ENCODE measurements around the gene ARHGEF40. TPM values are rescaled to one million over a fixed set of nuclear protein-coding genes. Genes with fewer than 3 reads are reported as not detected.
A peak's percentile ranks its signal among the peaks of the same experiment; 100 is the strongest.
"Not testable (repeated sequence)": the region's sequence is repeated elsewhere in the genome, so short reads cannot be mapped to it uniquely, and the experiment has no call there.

Gene ARHGEF40
- total RNA-seq, 1 donor from 2014 or later = 57.3 TPM

- Mint-ChIP-seq H3K27ac (no peak overlapping the region), H3K9me3 (ENCODE audit: low read depth) (no peaks in the 10 kb centered on the region), H3K36me3 (ENCODE audit: insufficient read depth) (no peaks in the 10 kb centered on the region), H3K4me3 (ENCODE audit: low read depth) (no peak overlapping the region), H3K27me3 (peaks cover 15% of the 10 kb centered on the region), H3K4me1 (ENCODE audit: low read depth) (peaks cover 20% of the 10 kb centered on the region)
- no peak for TF ChIP-seq CTCF (IDR thresholded peaks at IDR 0.05; ENCODE audit: unreplicated experiment)
- no peak for DNase-seq (ENCODE audit: low spot score, unreplicated experiment)
Observed at GRCh38 chr14:21037156-21037555, 32.9 kb upstream of the ARHGEF40 start.

GRCh38 chr14:21038441-21039422, 31.4 kb upstream of the ARHGEF40 start:
- no peak overlapping the region for H3K4me3 Mint-ChIP-seq (ENCODE audit: low read depth)
- peaks cover 14% of the 10 kb centered on the region for H3K27me3 Mint-ChIP-seq
- DNase-seq (ENCODE audit: low spot score, unreplicated experiment) = no peak
- H3K36me3 Mint-ChIP-seq (ENCODE audit: insufficient read depth) = no peaks in the 10 kb centered on the region
- peaks cover 20% of the 10 kb centered on the region for H3K4me1 Mint-ChIP-seq (ENCODE audit: low read depth)
- H3K27ac Mint-ChIP-seq = peak overlapping the region; percentile 18
- H3K9me3 Mint-ChIP-seq (ENCODE audit: low read depth) = no peaks in the 10 kb centered on the region
- no peak for TF ChIP-seq CTCF (IDR thresholded peaks at IDR 0.05; ENCODE audit: unreplicated experiment)

- DNase-seq (ENCODE audit: low spot score, unreplicated experiment) = no peak
- Mint-ChIP-seq H3K36me3 (ENCODE audit: insufficient read depth) (no peaks in the 10 kb centered on the region), H3K4me3 (ENCODE audit: low read depth) (no peak overlapping the region), H3K4me1 (ENCODE audit: low read depth) (peaks cover 20% of the 10 kb centered on the region), H3K9me3 (ENCODE audit: low read depth) (no peaks in the 10 kb centered on the region), H3K27ac (no peak overlapping the region), H3K27me3 (peaks cover 19% of the 10 kb centered on the region)
- peak; percentile 67 for TF ChIP-seq CTCF (IDR thresholded peaks at IDR 0.05; ENCODE audit: unreplicated experiment)
Observed at GRCh38 chr14:21039585-21040369, 30.3 kb upstream of the ARHGEF40 start.

GRCh38 chr14:21040370-21040925, 29.7 kb upstream of the ARHGEF40 start:
- DNase-seq (ENCODE audit: low spot score, unreplicated experiment) = no peak
- Mint-ChIP-seq H3K27me3 (peaks cover 20% of the 10 kb centered on the region), H3K27ac (no peak overlapping the region), H3K4me1 (ENCODE audit: low read depth) (peaks cover 20% of the 10 kb centered on the region), H3K9me3 (ENCODE audit: low read depth) (no peaks in the 10 kb centered on the region), H3K36me3 (ENCODE audit: insufficient read depth) (no peaks in the 10 kb centered on the region), H3K4me3 (ENCODE audit: low read depth) (no peak overlapping the region)
- TF ChIP-seq CTCF (IDR thresholded peaks at IDR 0.05; ENCODE audit: unreplicated experiment) = no peak

- H3K27me3 Mint-ChIP-seq = peaks cover 20% of the 10 kb centered on the region
- H3K36me3 Mint-ChIP-seq (ENCODE audit: insufficient read depth); H3K4me3 Mint-ChIP-seq (ENCODE audit: low read depth); DNase-seq (ENCODE audit: low spot score, unreplicated experiment); H3K9me3 Mint-ChIP-seq (ENCODE audit: low read depth); H3K27ac Mint-ChIP-seq: not testable (repeated sequence)
- H3K4me1 Mint-ChIP-seq (ENCODE audit: low read depth) = peaks cover 20% of the 10 kb centered on the region
Observed at GRCh38 chr14:21040941-21041340, 29.2 kb upstream of the ARHGEF40 start.
